Activated T-cell treated with anti-CD3 and anti-CD28 coated beads for 1 hour (primary cell): ENCODE data around the gene SEMA4C.
"Not testable (repeated sequence)": the region's sequence is repeated elsewhere in the genome, so short reads cannot be mapped to it uniquely, and the experiment has no call there.

Experiments
- DNase-seq: peaks from one replicate; pipeline ENCODE4 v3.0.0-alpha.2; 2020; ENCODE audit warnings: low read depth

Gene SEMA4C

DNA sequence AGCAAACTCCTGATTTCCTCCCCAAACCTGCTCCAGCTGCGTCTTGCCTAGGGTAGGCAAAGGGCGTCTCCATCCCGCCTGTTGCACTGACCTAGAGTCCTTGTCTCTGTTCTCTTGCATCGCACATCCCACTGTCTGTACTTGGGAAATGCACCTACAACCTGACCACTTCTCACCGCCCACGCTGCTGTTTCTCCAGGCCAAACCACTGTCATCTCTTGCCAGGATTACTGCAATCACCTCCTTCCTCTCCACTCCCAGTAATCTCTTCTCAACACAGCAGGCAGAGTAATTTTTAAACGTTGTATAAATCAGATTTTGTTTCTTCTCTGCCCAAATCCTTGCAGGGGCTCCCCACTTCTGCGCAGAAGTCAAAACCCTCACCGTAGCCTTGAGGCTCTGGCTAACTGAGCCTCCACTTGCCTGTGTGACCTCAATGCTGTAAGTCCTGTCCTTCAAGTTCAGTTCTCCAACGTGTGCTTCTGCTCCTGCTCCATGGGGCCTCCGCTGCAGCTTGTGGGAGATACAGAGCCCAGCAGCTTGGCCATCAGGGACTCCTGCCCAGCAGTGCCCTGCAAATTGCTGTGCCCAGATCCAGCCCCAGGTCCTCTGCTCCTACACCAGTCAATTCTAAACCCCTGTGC is 27.7 kb upstream of the SEMA4C start:
- no peak for DNase-seq

- DNase-seq, result no peak
Measured at GRCh38 chr2:96895746-96896651, 26.1 kb upstream of the SEMA4C start.

DNA sequence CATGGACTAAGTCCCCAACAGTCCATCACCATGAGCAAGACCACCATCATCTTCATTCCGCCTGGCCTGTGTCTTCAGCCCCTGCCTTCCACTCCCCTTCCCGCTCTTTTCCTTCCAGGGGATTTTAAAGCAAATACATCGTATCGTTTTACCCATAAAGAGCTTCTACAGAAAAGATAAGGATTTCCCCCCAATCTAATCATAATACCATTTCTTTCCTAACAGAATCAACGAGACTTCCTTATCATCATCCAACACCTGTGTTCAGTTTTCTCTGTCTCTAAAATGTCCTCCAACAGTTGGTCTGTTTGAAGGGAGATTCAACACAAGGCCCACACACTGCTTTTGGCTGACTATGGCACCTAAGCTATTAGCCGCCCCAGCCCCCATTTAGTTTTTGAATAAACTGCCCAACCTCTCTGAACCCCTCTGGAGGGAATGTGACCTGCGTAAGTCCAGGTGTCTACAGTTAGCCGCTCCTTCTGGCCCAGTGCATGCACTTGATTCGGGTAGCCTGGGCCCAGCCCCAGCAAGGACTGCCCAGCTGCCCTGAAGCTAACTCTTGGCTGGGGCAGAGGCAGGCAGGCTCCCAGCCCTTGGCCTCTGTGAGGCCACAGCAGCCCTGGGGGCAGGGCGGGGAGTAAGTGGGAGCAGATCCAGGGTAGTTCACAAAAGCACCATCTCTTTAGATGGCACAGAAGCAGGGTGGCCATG is 25.3 kb upstream of the SEMA4C start:
- no peak for DNase-seq

- no peak for DNase-seq
Measured at GRCh38 chr2:96894151-96894531, 24.3 kb upstream of the SEMA4C start.

- no peak for DNase-seq
Measured at GRCh38 chr2:96893289-96894150, 23.6 kb upstream of the SEMA4C start.

DNA sequence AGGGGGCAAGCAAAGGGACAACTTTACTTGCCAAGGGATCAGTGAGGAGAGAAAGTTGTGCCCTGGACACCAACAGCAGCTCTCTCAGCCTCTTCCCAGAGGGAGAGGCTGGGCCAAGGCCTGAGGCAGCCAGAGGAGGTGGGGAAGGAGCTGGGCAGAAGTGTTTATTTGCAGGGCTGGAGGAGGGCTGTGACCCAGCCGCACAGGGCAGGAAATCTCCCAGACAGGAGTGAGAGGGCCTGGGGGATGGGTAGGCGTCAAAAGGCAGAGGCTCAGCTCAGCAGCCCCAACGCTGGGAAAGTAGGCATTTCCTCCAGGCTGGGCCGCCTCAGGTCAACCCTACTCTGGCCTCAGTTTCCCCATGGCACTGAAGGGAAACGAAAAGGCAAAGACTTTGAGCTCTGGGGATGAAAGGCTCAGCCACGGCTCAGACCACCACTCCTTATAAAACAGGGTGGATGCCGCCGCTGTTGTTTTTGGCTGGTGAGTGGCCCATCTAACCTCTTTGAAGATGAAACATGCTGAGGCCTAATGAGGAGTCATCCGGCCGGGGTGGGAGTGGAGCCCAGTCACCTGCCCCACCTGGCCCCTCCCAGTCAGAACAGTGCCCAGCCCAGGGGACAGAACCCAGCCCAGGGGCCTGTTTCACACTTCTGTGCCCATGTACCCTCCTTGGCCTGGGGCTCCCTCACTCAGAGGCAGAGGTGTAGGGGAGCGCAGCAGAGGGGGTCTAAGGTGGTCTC is 21.9 kb upstream of the SEMA4C start:
- DNase-seq, result peak; percentile 31

DNA sequence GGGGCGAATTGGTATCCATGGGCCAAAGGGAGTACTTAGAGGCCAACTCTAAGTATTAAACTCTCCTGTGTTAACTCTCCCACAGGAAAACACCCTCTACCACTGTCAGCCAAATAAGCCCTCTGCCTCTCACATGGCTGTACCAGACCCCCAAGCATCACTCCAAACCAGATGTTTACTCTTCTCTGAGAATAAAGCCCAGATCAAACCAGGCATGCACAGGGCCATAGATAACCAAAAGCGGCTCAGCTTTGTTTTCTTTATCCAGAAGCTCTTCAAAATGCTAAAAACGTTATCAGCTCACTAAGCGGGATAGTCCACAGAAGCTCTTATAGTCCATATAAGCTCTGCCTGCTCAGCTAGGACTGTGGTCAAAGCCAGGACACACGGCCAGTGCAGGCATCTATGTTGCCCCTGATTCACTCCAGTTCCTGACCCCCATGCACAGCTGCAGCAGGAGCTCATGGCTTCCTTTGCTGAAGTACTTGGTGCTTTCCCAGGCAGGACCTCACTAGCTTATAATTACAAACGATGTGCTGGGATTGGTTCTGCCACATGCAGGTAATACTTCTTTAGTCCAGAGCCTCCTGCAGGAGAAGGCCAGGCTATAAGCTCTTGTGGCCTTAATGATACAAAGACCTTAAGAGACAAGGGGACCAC is 21.0 kb upstream of the SEMA4C start:
- DNase-seq, result no peak

DNA sequence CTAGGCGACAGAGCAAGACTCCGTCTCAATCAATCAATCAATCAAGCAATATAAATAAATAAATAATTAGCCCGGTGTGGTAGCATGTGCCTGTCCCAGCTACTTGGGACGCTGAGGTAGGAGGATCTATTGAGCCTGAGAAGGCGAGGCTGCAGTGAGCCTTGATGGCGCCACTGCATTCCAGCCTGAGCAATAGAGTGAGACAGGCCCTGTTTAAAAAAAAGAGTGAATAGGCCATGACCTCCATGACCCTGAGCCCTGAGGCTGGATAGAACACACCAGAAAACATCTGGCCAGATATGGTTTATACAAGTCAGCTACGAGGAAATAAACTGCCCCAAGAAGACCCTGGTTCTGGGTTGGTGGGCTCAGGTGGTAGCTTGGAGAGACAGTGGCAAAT is 20.4 kb upstream of the SEMA4C start:
- no peak for DNase-seq

GRCh38 chr2:96889502-96889901 is 19.6 kb upstream of the SEMA4C start:
- not testable (repeated sequence) for DNase-seq

GRCh38 chr2:96888072-96889011 is 18.5 kb upstream of the SEMA4C start:
- no peak for DNase-seq

- no peak for DNase-seq
Measured at GRCh38 chr2:96887493-96888012, 17.7 kb upstream of the SEMA4C start.

DNA sequence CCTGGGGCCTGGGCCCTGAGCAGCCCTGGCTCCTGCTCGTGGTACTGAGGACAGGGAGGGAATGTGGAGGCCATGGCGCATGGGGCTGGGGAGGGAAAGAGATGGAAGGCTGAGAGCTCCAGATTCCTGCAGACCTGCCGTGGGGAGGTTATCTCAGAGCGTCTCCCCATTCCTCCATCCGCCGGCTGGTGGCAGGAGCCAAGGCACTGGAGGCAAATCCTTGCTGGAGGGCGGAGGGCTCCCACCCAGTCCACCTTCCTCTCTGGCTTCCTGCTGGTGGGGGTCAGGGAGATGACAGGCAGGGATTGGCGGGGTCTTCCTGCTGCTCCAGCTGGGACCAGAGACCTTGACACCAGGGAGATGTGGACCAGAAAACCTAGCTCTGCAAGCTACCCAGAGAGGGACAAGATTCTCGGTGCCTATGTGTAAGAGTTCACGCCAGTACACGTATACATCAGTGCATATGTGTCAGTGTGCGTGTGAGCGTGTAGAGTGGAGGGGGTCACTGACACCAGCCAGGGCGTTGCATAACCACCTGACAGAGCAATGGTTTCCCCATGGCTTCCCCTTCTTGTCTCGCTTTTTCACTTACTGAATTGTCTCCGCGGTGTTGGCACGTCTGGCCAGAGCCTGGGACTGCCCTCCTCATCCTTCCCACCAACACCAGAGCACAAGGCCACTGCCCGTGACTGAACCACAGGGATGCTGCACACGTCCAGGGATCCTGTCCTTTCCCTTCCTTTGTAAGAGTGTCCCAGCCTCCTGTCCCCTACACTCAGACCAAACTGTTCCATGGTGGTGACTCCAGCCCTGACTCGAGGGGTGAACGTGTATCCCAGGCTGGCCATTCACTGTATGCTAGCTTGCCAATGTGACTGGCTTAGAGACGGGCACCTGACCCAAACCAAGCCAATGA is 15.8 kb upstream of the SEMA4C start:
- DNase-seq, result no peak

DNA sequence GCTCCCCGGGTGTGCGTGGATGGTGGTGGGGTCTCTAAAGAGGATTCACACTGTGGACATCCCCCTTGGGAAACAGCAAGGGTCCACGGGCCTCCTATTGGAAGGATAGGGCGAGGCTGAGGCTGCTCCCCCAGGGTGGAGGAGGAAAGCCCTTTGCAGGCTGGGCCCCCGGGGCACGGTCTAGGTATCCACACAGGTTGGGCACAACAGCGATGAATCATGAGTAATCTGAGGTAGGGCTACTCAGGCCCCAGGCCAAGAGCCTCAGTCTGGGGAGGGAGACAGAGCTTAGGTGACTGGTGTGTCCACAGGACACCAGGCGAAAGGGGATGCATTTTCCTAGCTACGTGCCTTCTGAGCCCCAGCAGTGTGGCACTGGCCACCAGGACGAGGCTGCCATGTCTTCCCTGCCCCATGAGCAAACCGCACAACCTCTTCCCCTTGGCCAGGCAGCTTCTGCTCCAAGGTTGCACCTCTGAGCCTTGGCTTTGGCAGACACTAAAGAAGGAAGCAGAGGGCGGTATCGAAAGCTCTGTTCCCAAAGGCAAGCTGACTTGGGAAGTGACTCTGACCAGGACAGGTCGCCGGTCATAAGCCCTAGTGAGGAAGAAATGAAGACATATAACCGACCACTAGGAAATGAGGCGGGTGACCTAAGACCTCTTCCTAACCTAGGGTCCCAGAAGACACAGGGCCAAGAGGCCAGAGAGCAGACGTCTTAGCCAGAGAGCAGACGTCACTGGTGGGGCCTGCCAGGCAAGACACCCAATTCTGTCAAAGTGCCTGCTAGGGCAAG is 14.6 kb upstream of the SEMA4C start:
- DNase-seq, result no peak

DNA sequence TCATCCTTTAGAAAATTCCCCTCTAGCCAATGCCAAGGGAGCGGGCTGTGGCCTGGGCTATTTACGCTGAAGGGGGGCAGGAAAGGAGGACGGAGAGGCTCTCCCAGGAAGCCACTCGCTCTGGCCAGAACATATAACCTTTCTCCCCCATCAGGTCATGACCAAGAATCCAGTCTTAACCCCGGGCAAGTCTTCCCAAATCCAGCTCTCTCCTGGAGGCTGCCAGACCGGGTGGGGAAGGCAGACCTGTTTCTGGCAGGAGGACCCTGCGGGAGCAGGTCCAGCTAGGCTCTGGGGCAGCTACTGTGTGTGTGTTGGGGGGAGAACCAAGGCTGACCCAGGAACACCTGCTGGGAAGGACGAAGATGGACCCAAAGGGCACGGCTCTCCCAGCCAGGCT is 13.4 kb upstream of the SEMA4C start:
- DNase-seq, result no peak

DNA sequence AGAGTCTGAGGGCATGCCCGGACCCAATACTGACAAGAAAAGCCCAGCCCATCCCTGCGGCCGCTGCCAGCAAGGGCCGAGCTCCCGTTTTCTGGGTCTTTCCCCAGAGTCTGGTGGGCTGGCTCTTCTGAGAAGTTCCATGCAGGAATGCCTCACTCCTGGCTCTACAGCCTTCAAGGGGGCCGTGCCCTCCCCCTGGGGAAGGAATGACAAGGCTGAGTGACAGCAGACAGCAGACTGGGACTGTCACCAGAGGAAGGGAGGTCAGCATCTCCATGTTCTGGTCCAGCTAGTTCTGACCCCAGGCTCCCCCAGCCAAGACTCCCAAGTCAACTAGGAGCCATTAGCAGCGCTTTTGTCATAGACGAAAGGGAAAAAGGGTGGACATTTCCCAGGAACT is 13.0 kb upstream of the SEMA4C start:
- DNase-seq, result no peak

GRCh38 chr2:96882230-96882629 is 12.3 kb upstream of the SEMA4C start:
- no peak for DNase-seq
